Measurements from ENCODE around the gene ZFPM1. TPM values are rescaled to one million over a fixed set of nuclear protein-coding genes. Genes with fewer than 3 reads are reported as not detected.

Gene ZFPM1
- total RNA-seq, 2 experiments from 2014 or later: 15.0 to 18.0 TPM

- no peaks in the 10 kb centered on the region for H3K36me3 Mint-ChIP-seq (ENCODE audit: low read depth)
- H3K4me1 Mint-ChIP-seq (ENCODE audit: low read depth): peaks cover 14% of the 10 kb centered on the region
- H3K4me3 Mint-ChIP-seq: no peak overlapping the region
- no peaks in the 10 kb centered on the region for H3K27me3 Mint-ChIP-seq
- ATAC-seq: no peak
- intact Hi-C loops (cut with micrococcal nuclease): no loop called here
- no peaks in the 10 kb centered on the region for H3K9me3 Mint-ChIP-seq
- POLR2A ChIA-PET: interaction anchor here (1.2 kb wide), 1 partner anchor 43 kb away, joined by 3 read pairs; no protein-coding TSS in a partner anchor
- no peak for DNase-seq
- H3K27ac Mint-ChIP-seq: no peak overlapping the region
- TF ChIP-seq CTCF (IDR thresholded peaks at IDR 0.05): no peak
- CTCF ChIA-PET: interaction anchor here (0.8 to 1.4 kb wide), 7 partner anchors 13 to 67 kb away, joined by 3 to 7 read pairs (median 3); no protein-coding TSS in a partner anchor
These were observed 51.7 kb downstream of the ZFPM1 start for GRCh38 chr16:88504489-88505404.

DNA sequence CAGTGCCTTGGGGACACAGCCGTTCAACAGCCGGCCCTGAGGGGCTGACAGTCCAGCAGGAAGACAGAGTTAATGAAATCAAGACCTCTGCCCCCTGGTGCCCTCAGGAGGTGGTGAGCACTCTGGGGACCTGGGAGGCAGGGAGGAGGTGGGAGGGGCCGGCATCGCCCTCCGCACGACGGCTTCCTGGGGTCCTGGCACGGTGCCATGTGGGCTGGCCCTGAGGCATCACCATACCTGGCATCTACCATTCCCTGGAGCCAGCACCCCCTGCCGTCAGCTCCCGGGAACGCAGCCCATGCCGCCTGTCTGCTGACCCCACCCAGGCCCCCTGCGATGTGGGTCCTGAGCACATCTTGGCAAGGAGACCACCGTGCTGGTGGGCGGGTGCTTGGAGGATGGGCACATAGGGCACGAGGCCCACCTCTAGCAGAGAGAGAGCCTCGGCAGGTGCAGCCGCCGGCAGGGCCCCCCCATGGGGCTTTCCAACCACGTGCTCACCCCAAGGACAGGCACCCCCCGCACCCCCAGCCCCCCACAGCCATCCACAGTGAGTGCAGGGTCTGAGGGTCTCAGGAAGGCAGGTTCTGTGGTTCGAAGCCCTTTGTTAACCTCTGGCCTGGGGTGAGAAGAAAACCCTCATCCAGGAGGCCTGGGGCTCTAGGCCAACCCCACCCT is 52.5 kb downstream of the ZFPM1 start:
- H3K9me3 Mint-ChIP-seq: no peaks in the 10 kb centered on the region
- CTCF ChIA-PET: interaction anchor here (0.6 to 1.4 kb wide), 6 partner anchors 16 to 68 kb away, joined by 3 to 7 read pairs (median 4); no protein-coding TSS in a partner anchor
- no peak overlapping the region for H3K27ac Mint-ChIP-seq
- POLR2A ChIA-PET: no interaction called here
- peak; percentile 41 for TF ChIP-seq CTCF (IDR thresholded peaks at IDR 0.05)
- peaks cover 14% of the 10 kb centered on the region for H3K4me1 Mint-ChIP-seq (ENCODE audit: low read depth)
- ATAC-seq (peak; percentile 81), DNase-seq (peak; percentile 87)
- H3K27me3 Mint-ChIP-seq: no peaks in the 10 kb centered on the region
- no peaks in the 10 kb centered on the region for H3K36me3 Mint-ChIP-seq (ENCODE audit: low read depth)
- H3K4me3 Mint-ChIP-seq: no peak overlapping the region
- intact Hi-C loops (cut with micrococcal nuclease): no loop called here

DNA sequence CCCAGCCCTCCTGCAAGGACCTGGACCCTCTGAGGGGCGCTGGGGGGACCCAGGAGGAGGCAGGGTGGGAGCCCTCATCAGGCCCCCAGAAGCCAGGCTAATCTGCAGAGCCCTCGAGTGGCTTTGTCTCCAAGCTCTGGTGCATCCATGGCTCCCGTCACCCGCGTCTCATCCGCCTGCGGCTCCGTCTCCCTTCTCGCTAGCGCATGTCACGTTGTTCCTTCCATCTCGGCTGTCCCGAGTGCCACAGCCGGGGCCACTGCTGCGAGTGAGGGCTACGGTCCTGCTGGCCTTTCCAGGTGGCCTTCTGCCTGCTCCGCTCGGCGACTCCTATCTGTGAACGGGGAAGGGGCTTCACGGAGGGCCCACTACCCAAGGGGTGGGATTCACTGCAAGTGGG is 53.6 kb downstream of the ZFPM1 start:
- ATAC-seq (no peak), DNase-seq (no peak)
- Mint-ChIP-seq H3K27me3 (no peaks in the 10 kb centered on the region), H3K36me3 (ENCODE audit: low read depth) (no peaks in the 10 kb centered on the region), H3K27ac (no peak overlapping the region), H3K4me1 (ENCODE audit: low read depth) (peaks cover 13% of the 10 kb centered on the region), H3K9me3 (no peaks in the 10 kb centered on the region), H3K4me3 (no peak overlapping the region)
- ChIA-PET POLR2A (interaction anchor here (1.0 to 1.2 kb wide), 2 partner anchors 18 to 27 kb away, joined by 3 read pairs; no protein-coding TSS in a partner anchor), CTCF (no interaction called here)
- TF ChIP-seq CTCF (IDR thresholded peaks at IDR 0.05): no peak
- intact Hi-C loops (cut with micrococcal nuclease): no loop called here

DNA sequence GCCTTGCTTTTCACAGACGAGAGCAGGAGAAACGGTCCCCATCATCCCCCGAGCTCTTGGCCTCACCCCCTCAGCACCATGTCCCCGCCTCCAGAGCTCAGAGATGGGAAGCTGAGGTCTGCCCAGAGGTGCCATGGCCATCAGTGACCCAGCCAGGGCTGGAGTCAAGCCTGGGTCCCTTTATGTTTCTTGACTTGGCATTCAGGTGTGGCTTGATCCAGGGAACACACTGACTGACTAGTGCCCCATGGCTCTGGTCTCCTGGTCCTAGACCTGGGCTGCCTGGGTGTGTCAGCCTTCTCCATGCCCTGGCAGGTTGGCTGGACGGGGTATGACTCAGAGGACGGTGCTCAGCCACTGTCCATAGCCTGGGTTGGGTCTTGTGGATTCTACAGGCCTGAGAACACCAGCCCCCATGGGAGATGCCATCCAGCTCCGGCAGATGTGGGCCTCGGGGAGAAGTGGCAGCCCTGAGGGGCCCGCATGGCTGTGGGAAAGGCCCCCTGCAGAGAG is 54.2 kb downstream of the ZFPM1 start:
- Mint-ChIP-seq H3K36me3 (ENCODE audit: low read depth) (no peaks in the 10 kb centered on the region), H3K4me3 (no peak overlapping the region), H3K27me3 (no peaks in the 10 kb centered on the region), H3K4me1 (ENCODE audit: low read depth) (peaks cover 13% of the 10 kb centered on the region), H3K27ac (no peak overlapping the region), H3K9me3 (no peaks in the 10 kb centered on the region)
- ATAC-seq (no peak), DNase-seq (no peak)
- ChIA-PET POLR2A (interaction anchor here (1.0 to 1.2 kb wide), 2 partner anchors 18 to 27 kb away, joined by 3 read pairs; no protein-coding TSS in a partner anchor), CTCF (no interaction called here)
- TF ChIP-seq CTCF (IDR thresholded peaks at IDR 0.05): no peak
- intact Hi-C loops (cut with micrococcal nuclease): no loop called here

Measured in activated CD8-positive, alpha-beta T cell treated with anti-CD3 and anti-CD28 coated beads for 36 hours (primary cell).